Measurements from ENCODE around the gene PI4KB.

PI4KB gene

DNA sequence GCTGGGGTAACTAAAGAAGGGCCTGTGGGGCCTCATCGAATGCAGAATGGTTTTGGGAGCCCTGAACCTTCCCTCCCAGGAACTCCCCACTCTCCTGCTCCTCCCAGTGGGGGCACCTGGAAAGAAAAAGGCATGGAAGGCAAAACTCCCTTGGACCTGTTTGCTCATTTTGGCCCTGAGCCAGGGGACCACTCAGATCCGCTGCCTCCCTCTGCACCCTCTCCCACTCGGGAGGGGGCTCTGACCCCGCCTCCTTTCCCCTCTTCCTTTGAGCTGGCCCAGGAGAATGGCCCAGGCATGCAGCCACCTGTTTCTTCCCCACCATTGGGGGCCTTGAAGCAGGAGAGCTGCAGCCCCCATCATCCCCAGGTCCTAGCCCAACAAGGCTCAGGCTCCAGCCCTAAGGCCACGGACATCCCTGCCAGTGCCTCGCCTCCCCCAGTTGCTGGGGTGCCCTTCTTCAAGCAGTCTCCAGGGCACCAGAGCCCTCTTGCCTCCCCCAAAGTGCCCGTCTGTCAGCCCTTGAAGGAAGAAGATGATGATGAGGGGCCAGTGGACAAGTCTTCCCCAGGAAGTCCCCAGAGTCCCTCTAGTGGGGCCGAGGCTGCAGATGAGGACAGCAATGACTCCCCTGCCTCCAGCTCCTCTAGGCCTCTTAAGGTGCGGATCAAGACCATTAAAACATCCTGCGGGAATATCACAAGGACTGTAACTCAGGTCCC is 40.4 kb downstream of the PI4KB start:
- TF ChIP-seq, protein P1, sequence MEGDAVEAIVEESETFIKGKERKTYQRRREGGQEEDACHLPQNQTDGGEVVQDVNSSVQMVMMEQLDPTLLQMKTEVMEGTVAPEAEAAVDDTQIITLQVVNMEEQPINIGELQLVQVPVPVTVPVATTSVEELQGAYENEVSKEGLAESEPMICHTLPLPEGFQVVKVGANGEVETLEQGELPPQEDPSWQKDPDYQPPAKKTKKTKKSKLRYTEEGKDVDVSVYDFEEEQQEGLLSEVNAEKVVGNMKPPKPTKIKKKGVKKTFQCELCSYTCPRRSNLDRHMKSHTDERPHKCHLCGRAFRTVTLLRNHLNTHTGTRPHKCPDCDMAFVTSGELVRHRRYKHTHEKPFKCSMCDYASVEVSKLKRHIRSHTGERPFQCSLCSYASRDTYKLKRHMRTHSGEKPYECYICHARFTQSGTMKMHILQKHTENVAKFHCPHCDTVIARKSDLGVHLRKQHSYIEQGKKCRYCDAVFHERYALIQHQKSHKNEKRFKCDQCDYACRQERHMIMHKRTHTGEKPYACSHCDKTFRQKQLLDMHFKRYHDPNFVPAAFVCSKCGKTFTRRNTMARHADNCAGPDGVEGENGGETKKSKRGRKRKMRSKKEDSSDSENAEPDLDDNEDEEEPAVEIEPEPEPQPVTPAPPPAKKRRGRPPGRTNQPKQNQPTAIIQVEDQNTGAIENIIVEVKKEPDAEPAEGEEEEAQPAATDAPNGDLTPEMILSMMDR (IDR thresholded peaks at IDR 0.05; ENCODE audit: low read depth, low read length) = no peak
- DNase-seq (ENCODE audit: low read depth, low spot score) = no peak
- in situ Hi-C loops (cut with HindIII; ENCODE audit: low sequenced_read_pairs) = no loop called here
- H3K4me3 ChIP-seq (ENCODE audit: low read depth, low read length) = no peak overlapping the region

DNA sequence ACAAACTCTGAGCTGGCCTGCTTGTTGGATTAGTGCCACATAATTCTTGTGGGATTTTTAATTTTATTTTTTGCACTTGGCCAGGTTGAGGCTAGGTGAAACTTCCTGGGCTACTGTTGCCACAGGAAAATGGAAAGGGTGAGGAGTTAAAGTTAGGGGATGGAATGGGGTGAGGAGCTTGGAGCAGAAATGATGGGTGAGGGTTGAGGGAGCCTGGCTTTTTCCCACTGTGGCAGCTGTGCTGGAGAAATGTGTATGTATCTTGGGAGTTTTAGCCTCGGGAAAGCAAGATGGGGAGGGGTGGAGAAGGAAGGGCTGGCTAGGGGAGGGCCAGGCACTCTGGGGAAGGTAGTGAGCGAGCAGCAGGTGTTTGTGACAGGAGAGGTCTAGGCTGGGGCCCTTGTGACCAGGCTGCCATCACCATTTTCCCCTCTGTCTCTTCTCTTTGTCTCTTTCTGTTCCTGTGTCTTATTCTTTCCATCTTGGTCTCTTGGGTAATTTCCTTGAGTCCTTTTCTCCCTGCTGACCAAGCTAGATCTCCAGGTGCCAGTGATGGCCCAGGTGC is 43.1 kb downstream of the PI4KB start:
- no peak for DNase-seq (ENCODE audit: low read depth, low spot score)
- H3K4me3 ChIP-seq (ENCODE audit: low read depth, low read length) = peak overlapping the region; percentile 94
- in situ Hi-C loops (cut with HindIII; ENCODE audit: low sequenced_read_pairs) = no loop called here
- TF ChIP-seq, protein P1 (IDR thresholded peaks at IDR 0.05; ENCODE audit: low read depth, low read length) = no peak

- TF ChIP-seq, protein P1 (IDR thresholded peaks at IDR 0.05; ENCODE audit: low read depth, low read length) = no peak
- DNase-seq (ENCODE audit: low read depth, low spot score) = no peak
These were observed 44.1 kb downstream of the PI4KB start for GRCh38 chr1:151282883-151283725.

DNA sequence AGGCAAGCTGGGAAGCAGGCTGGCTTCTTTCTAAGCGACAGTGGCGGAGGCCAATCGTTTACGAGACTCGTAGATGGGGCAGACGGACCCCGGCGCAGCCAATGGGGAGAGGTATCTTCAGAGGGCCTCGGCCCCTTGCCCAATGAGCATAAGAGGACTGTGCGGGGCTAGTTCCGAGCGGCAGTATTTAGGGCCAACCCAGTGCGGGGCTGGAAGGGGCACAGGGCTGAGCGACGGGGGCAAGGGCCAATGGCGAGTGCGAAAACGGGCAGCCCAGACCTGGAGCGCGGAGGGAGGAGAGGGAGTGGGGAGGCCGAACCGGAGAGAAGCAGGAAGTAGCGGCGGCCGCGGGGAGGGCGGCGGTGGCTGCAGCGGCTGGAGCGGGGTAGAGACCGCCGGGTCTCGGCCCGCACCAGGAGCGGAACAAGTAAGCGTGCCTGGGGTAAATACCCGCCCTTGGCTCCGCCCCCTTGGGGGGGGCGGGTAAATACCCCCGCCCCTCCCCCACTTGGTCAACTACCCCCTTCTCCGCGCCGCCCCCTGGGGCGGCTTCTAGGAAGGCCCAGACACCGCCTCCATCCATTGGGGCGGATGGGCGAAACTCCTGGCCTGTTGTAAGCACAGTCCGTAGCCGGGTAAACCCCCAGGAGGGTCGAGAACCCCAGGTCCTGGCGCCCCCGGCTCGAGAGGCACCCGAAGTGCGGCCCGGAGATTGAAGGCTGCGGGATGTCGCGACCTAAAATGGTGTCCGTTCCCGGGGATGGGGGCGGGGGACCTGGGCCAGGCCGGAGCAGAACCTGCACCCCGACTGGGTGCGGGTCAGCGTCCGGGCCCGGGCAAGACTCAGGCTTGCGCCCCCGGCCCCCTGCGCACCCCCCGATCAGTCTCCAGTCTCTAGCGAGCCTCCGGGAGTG is 45.0 kb downstream of the PI4KB start, which contains the start of gene ZNF687:
Gene ZNF687, plus strand, starts transcription at position 331 of the 914 bp plus-strand sequence. CDS start 3,993 bp downstream, outside the sequence.
- TF ChIP-seq, protein P1 (IDR thresholded peaks at IDR 0.05; ENCODE audit: low read depth, low read length) = no peak
- peak; percentile 100 for DNase-seq (ENCODE audit: low read depth, low spot score)
- in situ Hi-C loops (cut with HindIII; ENCODE audit: low sequenced_read_pairs) = no loop called here
- peak within 1 kb of the TSS; percentile 94 for H3K4me3 ChIP-seq (ENCODE audit: low read depth, low read length)

More at GRCh38 chr1:151282883-151283725, 44.1 kb downstream of the PI4KB start:
- in situ Hi-C loops (cut with HindIII; ENCODE audit: low sequenced_read_pairs) = no loop called here
- H3K4me3 ChIP-seq (ENCODE audit: low read depth, low read length) = peak overlapping the region; percentile 94

DNA sequence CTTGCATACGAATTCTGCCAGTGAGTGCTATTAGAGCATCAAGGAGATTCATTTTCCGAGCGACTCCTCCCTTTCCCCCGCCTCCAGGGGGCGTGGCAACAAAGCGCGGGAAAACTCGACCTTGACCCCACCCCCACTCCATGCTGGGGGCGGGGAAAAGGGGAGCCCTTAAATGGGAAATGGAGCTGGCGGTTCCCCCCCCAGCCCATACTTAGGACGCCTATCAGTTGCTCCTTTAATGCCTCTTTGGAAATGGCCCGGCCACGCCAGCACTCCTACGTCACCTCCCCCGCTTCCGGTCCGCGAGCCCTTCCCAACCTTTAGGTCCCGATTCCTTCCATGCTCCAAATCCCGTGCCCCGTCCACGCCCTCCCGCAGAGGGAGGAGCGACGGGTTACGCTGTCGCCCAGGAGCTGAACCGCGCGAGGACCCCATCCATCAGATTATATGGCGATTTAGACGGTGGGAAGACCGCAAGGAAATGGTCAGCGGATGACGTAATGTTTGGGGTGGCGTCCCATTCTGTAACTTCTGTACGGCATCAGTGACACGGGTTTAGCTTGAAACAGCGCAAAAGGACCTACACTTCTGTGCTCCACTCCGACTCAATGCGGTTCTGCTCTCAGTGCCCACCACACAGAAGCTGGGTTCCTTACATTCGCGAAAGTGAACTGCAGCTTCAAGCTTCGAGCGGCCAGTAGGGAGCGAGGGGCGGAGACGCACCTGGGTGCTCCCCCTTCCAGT is 45.8 kb downstream of the PI4KB start:
- DNase-seq (ENCODE audit: low read depth, low spot score) = peak; percentile 99

More for the DNA sequence above, 45.8 kb downstream of the PI4KB start:
- in situ Hi-C loops (cut with HindIII; ENCODE audit: low sequenced_read_pairs) = no loop called here
- TF ChIP-seq, protein P1 (IDR thresholded peaks at IDR 0.05; ENCODE audit: low read depth, low read length) = peak; percentile 26
- peak overlapping the region; percentile 94 for H3K4me3 ChIP-seq (ENCODE audit: low read depth, low read length)
